ENCODE results near the gene SESTD1. TPM values are rescaled to one million over a fixed set of nuclear protein-coding genes. Genes with fewer than 3 reads are reported as not detected.
"Not testable (repeated sequence)": the region's sequence is repeated elsewhere in the genome, so short reads cannot be mapped to it uniquely, and the experiment has no call there.

Gene SESTD1
- total RNA-seq, 1 donor from 2014 or later, result 70.6 TPM

DNA sequence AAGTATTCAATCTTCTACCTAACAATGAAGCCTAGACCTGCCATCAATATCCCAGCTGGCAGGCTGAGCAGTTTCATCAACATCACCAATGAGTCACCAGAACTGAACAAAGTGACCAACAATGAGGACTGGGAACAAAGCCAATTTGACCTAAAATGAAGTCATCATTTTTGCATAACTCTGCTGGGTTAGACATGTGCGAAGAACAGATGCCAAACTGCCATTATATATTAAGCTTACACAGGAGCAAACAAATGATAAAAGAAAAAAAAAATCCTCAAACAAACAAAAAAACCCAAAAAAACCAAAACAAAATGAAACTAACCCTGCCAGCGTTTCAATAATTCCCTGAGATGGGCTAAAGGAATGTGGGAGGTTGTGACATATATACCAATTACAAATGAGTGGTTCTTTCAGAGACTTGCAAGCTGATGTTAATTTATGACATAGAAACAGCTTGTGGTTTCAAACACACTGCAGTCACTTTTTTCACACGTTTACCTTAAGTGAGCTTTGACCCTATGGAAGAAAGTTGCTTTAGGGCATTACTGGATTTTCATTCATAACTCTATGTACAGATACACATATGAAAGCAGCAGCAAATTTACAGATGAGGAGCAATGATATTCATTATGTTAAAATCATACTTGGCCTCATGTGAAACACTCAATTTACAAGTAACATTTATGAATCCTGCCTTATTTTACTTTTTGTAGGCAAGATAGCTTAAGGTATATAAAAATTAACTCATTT, 157.8 kb downstream of the SESTD1 start:
- DNase-seq (ENCODE audit: low spot score), result no peak

- no peak for DNase-seq (ENCODE audit: low spot score)
These were observed 158.3 kb downstream of the SESTD1 start for GRCh38 chr2:179106342-179106675.

DNA sequence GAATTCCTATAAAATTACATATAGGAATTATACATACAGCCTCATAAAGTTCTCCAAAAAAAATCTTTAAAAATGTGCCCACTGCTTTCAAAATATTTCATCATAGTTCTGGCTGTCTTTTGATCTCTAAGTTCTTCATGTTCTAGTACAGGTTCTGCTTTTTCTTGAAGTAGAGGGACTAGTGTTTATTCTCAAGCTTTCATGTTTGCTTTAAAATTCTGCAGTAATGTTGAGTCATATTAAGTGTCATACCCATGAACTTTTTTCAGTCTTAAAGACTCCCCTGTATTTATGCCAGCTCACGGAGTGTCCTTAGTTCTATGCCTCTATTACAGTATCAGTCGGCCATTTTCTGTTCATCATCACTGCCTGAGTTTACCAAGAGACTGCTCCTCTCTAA, 159.9 kb downstream of the SESTD1 start:
- DNase-seq (ENCODE audit: low spot score), result no peak

DNA sequence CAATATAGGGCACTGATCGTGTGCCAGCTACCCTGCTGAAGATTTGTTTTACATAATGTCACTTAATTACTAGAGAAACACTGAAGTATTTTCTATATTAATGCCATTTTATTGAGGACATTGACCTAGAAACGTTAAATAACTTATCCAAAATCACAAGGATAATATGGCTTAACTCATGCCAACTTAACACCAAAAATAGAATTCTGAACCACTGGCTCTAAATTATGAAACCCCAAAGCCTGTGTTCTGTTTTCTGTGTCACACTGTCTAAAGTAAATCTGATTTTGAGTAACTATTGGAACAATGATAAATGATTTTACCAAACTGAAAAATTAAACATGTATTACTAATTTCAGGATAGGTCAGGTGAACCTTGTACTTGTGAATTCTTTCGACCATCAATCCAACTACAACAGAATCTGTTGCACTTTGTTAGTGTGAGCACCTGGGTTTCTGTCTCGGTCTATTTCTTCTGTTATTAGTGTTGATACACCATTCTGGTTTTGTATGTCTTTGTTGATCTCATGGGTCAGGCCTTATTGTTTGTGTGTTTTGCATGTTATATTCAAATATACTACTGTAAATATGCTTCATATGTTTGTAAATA, 166.4 kb downstream of the SESTD1 start:
- no peak for DNase-seq (ENCODE audit: low spot score)

GRCh38 chr2:179097131-179097530, 167.5 kb downstream of the SESTD1 start:
- no peak for DNase-seq (ENCODE audit: low spot score)

- DNase-seq (ENCODE audit: low spot score), result no peak
These were observed 168.5 kb downstream of the SESTD1 start for GRCh38 chr2:179096090-179096489.

DNA sequence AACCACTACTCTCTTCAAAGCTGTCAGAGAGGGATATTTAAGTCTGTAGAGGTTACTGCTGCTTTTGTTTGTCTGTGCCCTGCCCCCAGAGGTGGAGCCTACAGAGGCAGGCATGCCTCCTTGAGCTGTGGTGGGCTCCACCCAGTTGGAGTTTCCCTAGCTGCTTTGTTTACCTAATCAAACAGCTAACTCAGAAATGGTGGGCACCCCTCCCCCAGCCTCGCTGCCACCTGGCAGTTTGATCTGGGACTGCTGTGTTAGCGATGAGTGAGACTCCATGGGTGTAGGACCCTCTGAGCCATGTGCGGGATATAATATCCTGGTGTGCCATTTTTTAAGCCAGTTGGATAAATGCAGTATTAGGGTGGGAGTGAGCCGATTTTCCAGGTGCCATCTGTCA, 171.7 kb downstream of the SESTD1 start:
- not testable (repeated sequence) for DNase-seq (ENCODE audit: low spot score)

GRCh38 chr2:179082697-179083096, 181.9 kb downstream of the SESTD1 start:
- no peak for DNase-seq (ENCODE audit: low spot score)

DNA sequence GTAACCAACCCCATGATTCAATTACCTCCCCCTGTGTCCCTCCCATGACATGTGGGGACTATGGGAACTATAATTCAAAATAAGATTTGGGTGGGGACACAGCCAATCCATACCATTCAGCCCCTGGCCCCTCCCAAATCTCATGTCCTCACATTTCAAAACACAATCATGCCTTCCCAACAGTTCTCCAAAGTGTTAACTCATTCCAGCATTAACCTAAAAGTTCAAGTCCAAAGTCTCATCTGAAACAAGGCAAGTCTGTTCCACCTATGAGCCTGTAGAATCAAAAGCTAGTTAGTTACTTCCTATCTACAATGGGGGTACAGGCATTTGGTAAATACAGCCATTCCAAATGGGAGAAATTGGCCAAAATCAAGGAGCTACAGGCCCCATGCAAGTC, 182.7 kb downstream of the SESTD1 start:
- DNase-seq (ENCODE audit: low spot score), result no peak

GRCh38 chr2:179072527-179072926, 192.1 kb downstream of the SESTD1 start:
- DNase-seq (ENCODE audit: low spot score), result no peak

- no peak for DNase-seq (ENCODE audit: low spot score)
These were observed 192.7 kb downstream of the SESTD1 start for GRCh38 chr2:179071810-179072355.

DNA sequence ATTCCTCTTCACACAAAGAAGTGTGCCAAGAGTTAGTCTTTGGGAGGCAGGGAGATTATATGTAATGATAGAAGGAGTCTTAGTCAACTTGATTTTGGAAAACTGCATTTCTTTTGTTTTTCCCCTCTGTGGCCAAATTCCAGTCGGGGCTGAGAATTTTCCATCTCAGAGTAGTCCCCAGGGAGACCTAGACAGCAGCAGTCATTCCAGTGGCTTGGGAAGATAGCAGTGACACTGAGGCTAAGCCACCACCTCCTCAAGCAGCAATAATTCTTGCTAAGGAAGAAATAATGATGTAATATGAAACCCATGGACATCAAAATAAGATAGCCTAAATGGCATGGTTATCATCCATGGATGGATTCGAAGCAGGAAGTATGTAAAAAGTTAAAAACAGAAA, 193.7 kb downstream of the SESTD1 start:
- no peak for DNase-seq (ENCODE audit: low spot score)

GRCh38 chr2:179069685-179070084, 194.9 kb downstream of the SESTD1 start:
- no peak for DNase-seq (ENCODE audit: low spot score)

- no peak for DNase-seq (ENCODE audit: low spot score)
These were observed 195.5 kb downstream of the SESTD1 start for GRCh38 chr2:179068991-179069643.

GRCh38 chr2:179059026-179059700, 205.5 kb downstream of the SESTD1 start:
- DNase-seq (ENCODE audit: low spot score), result no peak

GRCh38 chr2:179057737-179058136, 206.9 kb downstream of the SESTD1 start:
- no peak for DNase-seq (ENCODE audit: low spot score)

- DNase-seq (ENCODE audit: low spot score), result not testable (repeated sequence)
These were observed 211.1 kb downstream of the SESTD1 start for GRCh38 chr2:179053568-179053967.

Other genes with a start within 250 kb of the SESTD1 start
- gene CCDC141, start 214.7 kb downstream of the SESTD1 start, total RNA-seq, result 2.8 TPM